ENCODE results near the gene GCM1.

DNA sequence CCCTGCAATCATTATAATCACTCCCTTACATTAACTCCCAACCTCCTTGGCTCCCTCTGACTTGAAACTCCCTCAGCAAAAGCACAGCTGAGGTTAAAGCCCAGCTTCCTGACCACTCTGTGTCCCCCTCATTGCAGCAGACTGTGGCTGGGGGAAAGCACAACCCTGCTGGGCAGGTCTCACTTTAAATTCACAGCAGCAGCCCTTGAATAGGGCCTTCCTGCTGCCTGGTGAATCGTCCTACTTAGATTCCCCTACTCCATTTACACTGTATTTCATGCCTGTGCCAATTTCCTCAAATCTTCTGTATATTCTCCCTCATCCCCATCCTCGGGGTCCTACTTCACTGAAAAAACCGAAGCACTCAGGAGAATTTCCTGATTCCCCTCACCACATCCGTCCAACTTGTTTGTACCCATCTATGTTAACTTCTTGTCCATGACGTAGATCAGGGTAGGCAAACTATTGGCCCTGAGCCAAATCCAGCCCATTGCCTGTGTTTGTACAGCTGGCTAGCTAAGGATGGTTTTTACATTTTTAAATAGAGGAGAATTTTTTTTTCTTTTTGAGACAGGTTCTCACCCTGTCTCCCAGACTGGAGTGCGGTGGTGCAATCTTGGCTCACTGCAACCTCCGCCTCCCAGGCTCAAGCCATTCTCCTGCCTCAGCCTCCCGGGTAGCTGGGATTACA, 31.5 kb upstream of the GCM1 start:
- TF ChIP-seq, protein P1, sequence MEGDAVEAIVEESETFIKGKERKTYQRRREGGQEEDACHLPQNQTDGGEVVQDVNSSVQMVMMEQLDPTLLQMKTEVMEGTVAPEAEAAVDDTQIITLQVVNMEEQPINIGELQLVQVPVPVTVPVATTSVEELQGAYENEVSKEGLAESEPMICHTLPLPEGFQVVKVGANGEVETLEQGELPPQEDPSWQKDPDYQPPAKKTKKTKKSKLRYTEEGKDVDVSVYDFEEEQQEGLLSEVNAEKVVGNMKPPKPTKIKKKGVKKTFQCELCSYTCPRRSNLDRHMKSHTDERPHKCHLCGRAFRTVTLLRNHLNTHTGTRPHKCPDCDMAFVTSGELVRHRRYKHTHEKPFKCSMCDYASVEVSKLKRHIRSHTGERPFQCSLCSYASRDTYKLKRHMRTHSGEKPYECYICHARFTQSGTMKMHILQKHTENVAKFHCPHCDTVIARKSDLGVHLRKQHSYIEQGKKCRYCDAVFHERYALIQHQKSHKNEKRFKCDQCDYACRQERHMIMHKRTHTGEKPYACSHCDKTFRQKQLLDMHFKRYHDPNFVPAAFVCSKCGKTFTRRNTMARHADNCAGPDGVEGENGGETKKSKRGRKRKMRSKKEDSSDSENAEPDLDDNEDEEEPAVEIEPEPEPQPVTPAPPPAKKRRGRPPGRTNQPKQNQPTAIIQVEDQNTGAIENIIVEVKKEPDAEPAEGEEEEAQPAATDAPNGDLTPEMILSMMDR (IDR thresholded peaks at IDR 0.05): no peak
- no peak for TF ChIP-seq SIN3A (IDR thresholded peaks at IDR 0.05; ENCODE audit: borderline replicate concordance, insufficient read depth, low read depth, low read length)

Data from Panc1 (cell line).